ENCODE results near the gene STXBP1.
"Not testable (repeated sequence)": the region's sequence is repeated elsewhere in the genome, so short reads cannot be mapped to it uniquely, and the experiment has no call there.

Gene STXBP1

GRCh38 chr9:127611899-127612790 lies at the start of gene STXBP1:
Gene STXBP1 (plus strand): TSS chr9:127612277. CDS start chr9:127612404, 127 bp downstream.
- peak in 1 of 2 experiments; percentile 75 for DNase-seq

DNA sequence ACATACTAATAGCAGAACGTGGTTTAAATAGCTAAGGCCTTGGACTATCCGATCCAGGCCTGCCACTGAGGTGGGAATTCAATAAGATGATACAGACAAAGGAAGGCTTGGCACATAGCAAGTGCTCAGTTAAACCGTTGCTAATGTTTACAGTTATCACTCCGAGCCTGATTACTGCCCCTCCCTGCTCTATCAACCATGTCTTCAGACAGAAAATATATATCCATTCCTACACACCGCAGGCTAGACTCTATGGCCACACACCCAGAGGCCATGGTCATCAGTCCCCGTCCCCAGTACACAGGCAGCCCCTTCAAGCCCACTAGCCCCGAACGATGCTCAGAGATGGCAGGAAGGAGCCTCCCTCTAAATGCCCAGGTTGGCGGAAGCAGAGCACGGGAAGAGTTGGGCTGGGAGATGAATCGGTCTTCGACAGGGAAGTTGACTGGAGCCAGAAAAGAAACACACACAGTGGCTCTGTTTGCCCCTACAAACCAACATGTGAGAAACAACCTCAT lies 49.7 kb upstream of the STXBP1 start:
- no peak for DNase-seq

DNA sequence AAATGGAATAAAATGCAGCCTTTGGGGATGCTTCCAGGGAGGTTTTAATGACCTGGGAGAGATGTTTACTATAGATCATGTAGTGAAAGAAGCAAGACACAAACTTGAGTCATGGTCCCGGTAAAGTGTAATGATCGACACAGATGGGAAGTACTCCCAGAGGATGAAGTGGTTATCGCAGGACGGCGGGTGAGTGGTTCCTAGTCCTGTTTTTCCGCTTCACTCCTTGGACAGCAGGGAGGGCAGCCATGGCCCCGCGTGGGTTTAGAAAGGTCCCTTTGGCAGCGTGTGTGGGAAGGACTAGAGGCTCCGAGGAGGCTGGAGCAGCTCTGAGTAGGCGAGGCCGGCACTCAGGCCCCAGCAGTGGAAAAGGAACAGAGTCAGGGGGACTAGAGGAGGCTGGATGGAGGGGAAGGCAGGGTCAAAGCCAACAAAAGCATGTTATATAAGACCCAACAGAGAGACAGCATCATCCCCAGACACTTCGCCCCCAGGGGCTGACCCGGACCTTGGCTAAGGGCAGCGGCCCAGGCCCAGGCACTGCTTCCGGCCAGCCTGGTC lies 49.2 kb upstream of the STXBP1 start:
- DNase-seq, result no peak

- DNase-seq, result no peak
Observed at GRCh38 chr9:127563579-127563978, 48.5 kb upstream of the STXBP1 start.

GRCh38 chr9:127565231-127565630 lies 46.8 kb upstream of the STXBP1 start:
- DNase-seq, result no peak

DNA sequence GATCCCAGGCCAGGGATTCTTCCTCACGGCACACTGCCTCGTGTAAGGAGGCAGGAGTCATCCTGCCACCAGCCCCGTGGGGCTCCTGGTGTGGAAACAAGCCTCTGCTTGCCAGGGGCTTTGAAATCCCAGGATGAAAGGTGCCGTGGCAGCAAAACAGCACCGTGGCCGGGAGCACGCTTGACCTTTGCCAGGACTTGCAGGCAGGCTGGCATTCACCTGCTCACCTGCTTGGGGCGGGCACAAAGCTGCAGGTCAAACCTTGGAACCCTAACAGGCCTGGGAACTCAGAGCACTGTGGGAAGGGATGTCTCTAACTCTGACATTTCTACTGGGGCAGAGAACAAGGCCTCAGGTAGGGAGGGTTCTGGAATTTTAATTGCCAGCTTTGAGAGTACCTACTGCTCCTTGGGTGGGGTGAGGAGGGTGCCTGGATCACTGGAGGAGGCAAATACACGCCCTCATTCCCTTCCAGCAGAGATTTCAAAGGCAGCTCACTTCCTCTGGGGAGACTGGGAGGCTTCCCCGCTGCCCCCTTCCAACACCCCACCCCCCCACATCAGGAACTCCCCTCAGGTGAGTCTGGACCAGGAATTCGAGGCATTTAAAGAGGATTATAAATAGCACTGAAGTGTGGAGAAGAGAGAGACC lies 45.6 kb upstream of the STXBP1 start:
- DNase-seq, result no peak

GRCh38 chr9:127567035-127567729 lies 44.9 kb upstream of the STXBP1 start:
- peak in 1 of 2 experiments; percentile 47 for DNase-seq

- DNase-seq, result no peak
Observed at GRCh38 chr9:127567730-127568617, 44.1 kb upstream of the STXBP1 start.

- no peak for DNase-seq
Observed at GRCh38 chr9:127568618-127568970, 43.5 kb upstream of the STXBP1 start.

- no peak for DNase-seq
Observed at GRCh38 chr9:127568971-127569885, 42.8 kb upstream of the STXBP1 start.

DNA sequence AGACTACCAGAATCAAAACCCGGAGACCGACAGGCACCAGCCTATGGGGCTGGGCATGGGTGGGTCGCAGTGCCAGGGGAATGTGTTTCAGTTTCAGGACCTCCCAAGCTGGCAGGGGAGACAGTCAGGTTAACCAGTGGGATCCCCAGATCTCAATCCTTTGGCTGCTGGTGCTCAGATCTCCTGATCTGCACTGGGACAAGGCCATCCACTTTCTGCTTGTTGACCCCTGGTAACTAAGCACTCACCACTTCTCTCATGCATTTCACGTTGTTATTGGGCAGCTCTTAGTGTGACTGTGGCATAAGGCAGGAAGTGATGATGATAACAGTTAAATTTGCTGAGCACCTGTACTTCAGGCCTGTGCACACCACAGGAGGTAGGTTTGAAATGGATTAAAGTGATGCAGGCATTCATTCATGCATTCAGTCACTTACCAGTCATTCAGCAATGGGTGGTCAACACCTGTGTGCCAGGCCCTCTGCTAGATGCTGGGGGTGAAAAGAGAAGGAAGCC lies 42.1 kb upstream of the STXBP1 start:
- no peak for DNase-seq

DNA sequence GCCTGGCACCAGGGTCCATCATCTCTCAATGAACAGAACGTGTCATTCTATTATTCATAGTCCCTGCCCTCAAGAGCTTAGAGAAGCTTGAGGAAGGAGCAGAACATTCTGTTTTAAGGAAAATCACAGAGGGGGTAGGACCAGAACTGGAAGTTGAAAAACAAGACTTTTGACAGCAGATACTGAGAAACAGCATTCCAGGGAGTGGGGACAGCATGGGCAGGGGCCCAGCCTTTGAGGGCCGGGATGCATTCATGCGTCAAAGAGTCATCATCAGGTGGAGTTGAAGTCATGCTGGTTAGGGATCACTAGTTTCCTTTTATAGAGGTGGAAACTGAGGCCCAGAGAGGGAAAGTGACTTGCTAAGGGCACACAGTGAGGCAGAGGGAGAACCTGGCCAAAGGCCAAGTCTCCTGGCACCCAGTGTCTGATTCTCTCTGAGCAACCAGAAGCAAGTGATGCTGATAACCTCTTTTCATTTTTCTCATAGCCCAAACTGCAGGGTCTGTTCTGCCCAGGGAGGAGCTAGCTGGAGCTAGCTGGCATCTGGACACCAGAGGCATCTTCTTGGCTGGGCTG lies 41.5 kb upstream of the STXBP1 start:
- DNase-seq, result no peak

DNA sequence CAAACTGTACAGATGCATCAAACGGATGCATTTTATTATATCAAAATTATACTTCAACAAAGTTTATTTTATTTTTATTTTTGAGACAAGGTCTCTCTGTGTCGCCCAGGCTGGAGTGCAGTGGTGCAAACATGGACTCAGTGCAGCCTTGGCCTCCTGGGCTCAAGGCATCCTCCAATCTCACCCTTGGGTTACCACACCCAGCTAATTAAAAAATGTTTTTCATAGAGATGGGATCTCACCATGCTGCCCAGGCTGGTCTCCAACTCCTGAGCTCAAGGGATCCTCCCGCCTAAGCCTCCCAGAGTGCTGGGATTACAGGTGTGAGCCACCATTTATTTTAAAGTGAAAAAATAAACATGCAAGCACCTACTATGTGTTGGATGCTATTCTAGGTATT lies 40.1 kb upstream of the STXBP1 start:
- no peak for DNase-seq

- DNase-seq, result no peak
Observed at GRCh38 chr9:127572961-127573721, 38.9 kb upstream of the STXBP1 start.

- peak in 1 of 2 experiments; percentile 23 for DNase-seq
Observed at GRCh38 chr9:127574072-127574993, 37.7 kb upstream of the STXBP1 start.

DNA sequence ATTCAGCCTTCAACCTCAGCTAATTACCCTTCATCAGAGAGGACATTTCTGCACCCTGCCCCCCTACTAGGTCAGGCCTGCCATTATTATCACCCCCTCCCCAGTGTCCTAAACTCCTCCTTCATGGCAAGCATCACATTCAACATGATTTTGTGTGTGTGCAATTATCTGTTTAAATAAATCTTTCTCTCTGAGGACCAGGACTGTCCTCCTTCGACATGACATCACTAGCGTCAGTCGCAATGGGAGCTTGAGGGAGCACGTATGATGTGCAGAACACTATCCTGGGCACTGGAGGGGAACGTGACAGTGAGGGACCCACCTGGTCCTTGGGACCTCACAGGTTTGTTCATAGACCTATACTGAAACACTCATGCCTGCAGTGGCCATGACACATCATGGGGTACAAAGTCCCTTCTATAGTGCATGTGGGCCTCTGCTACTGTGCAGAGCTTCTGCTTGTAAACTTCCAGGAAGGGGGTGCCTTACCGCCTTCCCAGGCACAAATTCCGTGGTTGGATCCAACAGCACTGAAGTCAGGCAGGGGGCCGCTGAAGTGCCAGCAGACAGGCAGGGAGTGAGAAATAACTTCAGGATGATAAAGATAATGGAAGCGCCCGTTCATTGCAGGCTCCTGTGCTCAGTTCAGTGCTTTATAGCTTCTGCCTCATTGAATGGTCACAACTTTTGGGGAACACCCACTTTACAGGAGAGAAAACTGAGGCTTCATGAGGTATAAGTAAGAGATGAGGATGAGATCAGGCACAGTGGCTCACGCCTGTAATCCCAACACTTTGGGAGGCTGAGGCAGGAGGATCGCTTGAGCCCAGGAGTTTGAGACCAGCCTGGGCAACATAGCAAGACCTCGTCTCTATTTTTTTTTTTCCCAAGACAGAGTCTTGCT lies 36.0 kb upstream of the STXBP1 start:
- no peak for DNase-seq

DNA sequence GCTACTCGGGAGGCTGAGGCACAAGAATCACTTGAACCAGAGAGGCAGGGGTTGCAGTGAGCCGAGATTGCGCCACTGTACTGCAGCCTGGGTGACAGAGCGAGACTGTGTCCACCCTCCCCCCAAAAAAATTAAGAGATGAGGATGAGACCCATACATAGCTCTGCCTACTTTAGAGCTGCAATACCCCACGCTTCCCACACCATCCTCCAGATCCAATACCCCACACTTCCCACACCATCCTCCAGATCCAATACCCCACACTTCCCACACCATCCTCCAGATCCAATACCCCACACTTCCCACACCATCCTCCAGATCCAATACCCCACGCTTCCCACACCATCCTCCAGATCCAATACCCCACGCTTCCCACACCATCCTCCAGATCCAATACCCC lies 34.9 kb upstream of the STXBP1 start:
- not testable (repeated sequence) for DNase-seq

Data from cerebellar nuclear complex (tissue), 1 donor.